ENCODE data around the gene GGTA1.

DNA sequence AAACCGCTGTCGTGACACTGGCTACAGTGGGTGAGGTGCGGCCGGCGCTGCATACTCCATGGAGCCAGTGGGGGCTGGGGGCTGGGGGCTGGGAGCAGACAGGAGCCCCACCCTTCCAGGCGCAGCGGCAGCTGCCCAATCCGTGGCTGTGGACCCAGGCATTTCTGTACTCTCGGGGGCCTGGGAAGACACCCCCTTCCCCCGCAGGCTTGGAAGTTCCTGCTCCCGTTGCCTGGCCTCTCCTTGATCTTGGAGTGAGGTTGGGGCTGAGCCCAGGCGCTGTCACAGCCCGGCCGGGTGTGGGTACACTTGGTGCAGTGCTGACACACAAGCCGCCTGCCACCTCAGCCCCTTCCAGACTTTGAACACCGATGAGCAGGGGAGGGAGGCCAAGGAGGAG is 27.7 kb upstream of the GGTA1 start:
- TF ChIP-seq CTCF (IDR thresholded peaks at IDR 0.05) (no peak), POLR2A (IDR thresholded peaks at IDR 0.05) (no peak)
